ENCODE results near the gene EFNB3.

The EFNB3 gene

GRCh38 chr17:7721612-7722011, 16.6 kb downstream of the EFNB3 start:
- no peak for DNase-seq (ENCODE audit: low read depth)
- H3K4me3 ChIP-seq (ENCODE audit: low read length) = no peak overlapping the region
- TF ChIP-seq CTCF (IDR thresholded peaks at IDR 0.05; ENCODE audit: insufficient read depth, low read depth, low read length, missing control alignments) = no peak

GRCh38 chr17:7727886-7728285, 22.9 kb downstream of the EFNB3 start:
- no peak for TF ChIP-seq CTCF (IDR thresholded peaks at IDR 0.05; ENCODE audit: insufficient read depth, low read depth, low read length, missing control alignments)
- H3K4me3 ChIP-seq (ENCODE audit: low read length) = no peak overlapping the region
- no peak for DNase-seq (ENCODE audit: low read depth)

GRCh38 chr17:7729816-7730215, 24.8 kb downstream of the EFNB3 start:
- no peak for DNase-seq (ENCODE audit: low read depth)
- TF ChIP-seq CTCF (IDR thresholded peaks at IDR 0.05; ENCODE audit: insufficient read depth, low read depth, low read length, missing control alignments) = no peak
- H3K4me3 ChIP-seq (ENCODE audit: low read length) = no peak overlapping the region

- DNase-seq (ENCODE audit: low read depth) = no peak
- TF ChIP-seq CTCF (IDR thresholded peaks at IDR 0.05; ENCODE audit: insufficient read depth, low read depth, low read length, missing control alignments) = no peak
- no peak overlapping the region for H3K4me3 ChIP-seq (ENCODE audit: low read length)
These were observed 28.1 kb downstream of the EFNB3 start for GRCh38 chr17:7732981-7733539.

- H3K4me3 ChIP-seq (ENCODE audit: low read length) = no peak overlapping the region
- no peak for TF ChIP-seq CTCF (IDR thresholded peaks at IDR 0.05; ENCODE audit: insufficient read depth, low read depth, low read length, missing control alignments)
- no peak for DNase-seq (ENCODE audit: low read depth)
These were observed 32.6 kb downstream of the EFNB3 start for GRCh38 chr17:7737601-7738000.

- no peak overlapping the region for H3K4me3 ChIP-seq (ENCODE audit: low read length)
- no peak for DNase-seq (ENCODE audit: low read depth)
- no peak for TF ChIP-seq CTCF (IDR thresholded peaks at IDR 0.05; ENCODE audit: insufficient read depth, low read depth, low read length, missing control alignments)
These were observed 34.7 kb downstream of the EFNB3 start for GRCh38 chr17:7739746-7740145.

- H3K4me3 ChIP-seq (ENCODE audit: low read length) = no peak overlapping the region
- no peak for DNase-seq (ENCODE audit: low read depth)
- no peak for TF ChIP-seq CTCF (IDR thresholded peaks at IDR 0.05; ENCODE audit: insufficient read depth, low read depth, low read length, missing control alignments)
These were observed 35.5 kb downstream of the EFNB3 start for GRCh38 chr17:7740481-7741001.

Data from epithelial cell of esophagus (primary cell).